ENCODE results near the gene ACER1.

The ACER1 gene

DNA sequence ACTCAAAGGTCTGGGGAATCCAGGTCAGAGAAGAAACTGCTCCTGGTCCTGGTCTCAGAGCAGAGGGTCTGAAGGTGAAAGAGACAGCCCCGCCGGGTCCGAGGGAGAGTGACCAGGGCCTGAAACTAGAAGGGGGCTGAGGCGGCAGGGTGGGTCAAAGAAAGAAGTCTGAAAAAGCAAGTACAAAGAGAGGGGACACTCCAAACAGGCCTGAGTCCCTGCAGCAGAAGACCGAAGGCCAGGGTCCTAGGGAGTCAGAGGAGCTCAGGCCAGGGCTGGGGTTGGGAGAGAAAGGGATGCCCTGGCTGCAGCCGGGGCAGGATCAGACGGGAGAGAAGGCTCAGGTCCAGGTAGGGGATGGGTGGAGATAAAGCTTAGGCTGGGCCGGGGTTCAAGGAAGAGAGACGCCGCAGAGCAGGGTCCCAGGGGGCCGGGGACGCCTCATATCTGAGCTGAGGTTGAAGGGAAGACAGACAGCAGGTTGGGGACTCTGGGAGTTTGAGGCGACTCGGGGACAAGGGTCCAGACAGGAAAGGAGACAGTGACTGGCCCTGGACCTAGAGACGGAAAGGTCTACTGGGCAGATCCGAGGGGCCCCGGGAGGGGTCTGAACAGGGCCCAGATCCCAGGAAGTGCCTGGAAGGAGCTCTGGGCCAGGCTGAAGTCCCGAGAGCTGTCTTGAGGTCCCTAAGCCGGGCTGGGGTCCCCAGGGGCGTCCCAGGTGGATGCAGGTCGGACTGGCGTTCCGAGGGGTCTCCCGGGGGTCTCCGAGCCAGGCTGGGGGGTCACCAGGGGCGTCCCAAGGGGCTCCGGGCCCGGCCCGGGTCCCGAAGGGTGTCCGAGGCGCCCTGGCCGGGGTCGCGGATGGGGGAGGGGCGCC lies 54.4 kb downstream of the ACER1 start:
- no peak for DNase-seq (ENCODE audit: low read depth)
- TF ChIP-seq, protein P1, sequence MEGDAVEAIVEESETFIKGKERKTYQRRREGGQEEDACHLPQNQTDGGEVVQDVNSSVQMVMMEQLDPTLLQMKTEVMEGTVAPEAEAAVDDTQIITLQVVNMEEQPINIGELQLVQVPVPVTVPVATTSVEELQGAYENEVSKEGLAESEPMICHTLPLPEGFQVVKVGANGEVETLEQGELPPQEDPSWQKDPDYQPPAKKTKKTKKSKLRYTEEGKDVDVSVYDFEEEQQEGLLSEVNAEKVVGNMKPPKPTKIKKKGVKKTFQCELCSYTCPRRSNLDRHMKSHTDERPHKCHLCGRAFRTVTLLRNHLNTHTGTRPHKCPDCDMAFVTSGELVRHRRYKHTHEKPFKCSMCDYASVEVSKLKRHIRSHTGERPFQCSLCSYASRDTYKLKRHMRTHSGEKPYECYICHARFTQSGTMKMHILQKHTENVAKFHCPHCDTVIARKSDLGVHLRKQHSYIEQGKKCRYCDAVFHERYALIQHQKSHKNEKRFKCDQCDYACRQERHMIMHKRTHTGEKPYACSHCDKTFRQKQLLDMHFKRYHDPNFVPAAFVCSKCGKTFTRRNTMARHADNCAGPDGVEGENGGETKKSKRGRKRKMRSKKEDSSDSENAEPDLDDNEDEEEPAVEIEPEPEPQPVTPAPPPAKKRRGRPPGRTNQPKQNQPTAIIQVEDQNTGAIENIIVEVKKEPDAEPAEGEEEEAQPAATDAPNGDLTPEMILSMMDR (IDR thresholded peaks at IDR 0.05; ENCODE audit: insufficient read depth, low read depth, low read length, missing control alignments): no peak
- H3K4me3 ChIP-seq (ENCODE audit: low read length): peak overlapping the region; percentile 81

DNA sequence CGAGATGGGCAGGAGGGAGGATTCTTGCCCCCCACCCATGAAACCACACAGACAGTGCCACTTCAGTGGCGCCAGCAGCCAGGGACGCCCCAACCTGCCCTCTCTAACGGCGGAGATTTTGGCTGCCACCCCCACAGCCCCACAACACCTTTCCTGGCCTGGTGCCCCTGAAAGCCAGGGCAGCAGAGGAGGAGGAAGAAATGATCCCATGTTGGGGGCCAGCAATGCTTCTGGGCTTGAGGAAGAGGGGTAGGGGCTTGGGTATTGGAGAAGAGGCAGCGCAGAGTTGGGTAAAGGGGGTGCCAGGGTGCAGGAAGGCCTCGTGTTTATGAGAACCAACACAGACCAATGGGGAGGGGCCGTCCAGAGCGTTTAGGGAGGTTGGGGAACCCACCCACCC lies 55.4 kb downstream of the ACER1 start:
- H3K4me3 ChIP-seq (ENCODE audit: low read length): peak overlapping the region; percentile 15
- no peak for DNase-seq (ENCODE audit: low read depth)
- TF ChIP-seq, protein P1 (IDR thresholded peaks at IDR 0.05; ENCODE audit: insufficient read depth, low read depth, low read length, missing control alignments): no peak

DNA sequence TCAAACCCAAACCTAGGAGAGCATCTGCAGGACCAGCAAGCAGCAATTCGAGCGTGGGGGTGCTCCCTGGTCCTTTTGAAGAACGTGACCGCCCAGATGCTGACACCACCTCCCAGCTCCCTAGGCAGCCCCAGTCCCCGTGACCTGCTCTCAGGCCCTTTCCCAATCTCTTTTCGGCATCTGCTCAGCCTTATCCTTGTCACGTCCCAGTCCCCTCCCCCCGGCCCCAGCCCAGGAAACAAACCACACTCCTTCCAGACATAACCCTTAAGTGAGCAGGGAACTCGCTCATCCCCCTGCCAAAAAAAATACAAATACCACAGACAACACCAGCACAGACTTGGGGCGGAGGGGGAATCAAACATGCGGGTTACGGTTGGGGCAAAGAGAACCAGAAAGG lies 57.0 kb downstream of the ACER1 start:
- no peak for DNase-seq (ENCODE audit: low read depth)

DNA sequence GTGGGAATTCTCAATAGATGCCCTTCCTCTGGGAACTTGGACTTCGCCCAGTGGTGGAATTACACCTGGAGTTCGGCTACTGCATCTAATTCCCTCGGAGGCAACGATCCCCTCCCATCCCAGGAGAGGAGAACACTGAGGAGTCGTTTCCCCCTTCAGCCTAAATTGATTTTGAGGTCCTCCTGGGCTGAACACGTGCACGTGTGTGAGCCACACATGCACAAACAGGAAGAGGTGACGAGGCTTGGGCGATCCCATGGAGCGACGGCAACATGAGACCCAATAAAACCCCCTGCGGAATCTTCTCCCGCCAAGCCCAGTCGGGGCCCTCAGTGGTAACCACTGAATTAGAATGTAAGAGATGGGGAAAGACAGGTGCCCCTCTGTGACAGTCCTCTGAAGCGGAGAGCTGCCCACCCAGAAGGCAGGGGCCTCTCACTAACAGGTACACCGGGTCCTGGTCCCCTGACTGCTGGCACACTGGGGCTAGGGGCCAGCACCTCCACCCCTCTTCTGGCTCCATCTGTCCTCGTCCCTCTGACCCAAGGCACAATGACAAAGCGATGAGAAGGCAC lies 58.2 kb downstream of the ACER1 start:
- TF ChIP-seq, protein P1 (IDR thresholded peaks at IDR 0.05; ENCODE audit: insufficient read depth, low read depth, low read length, missing control alignments): no peak
- no peak overlapping the region for H3K4me3 ChIP-seq (ENCODE audit: low read length)
- DNase-seq (ENCODE audit: low read depth): no peak

More for the DNA sequence above, 57.0 kb downstream of the ACER1 start:
- no peak overlapping the region for H3K4me3 ChIP-seq (ENCODE audit: low read length)
- TF ChIP-seq, protein P1 (IDR thresholded peaks at IDR 0.05; ENCODE audit: insufficient read depth, low read depth, low read length, missing control alignments): no peak

DNA sequence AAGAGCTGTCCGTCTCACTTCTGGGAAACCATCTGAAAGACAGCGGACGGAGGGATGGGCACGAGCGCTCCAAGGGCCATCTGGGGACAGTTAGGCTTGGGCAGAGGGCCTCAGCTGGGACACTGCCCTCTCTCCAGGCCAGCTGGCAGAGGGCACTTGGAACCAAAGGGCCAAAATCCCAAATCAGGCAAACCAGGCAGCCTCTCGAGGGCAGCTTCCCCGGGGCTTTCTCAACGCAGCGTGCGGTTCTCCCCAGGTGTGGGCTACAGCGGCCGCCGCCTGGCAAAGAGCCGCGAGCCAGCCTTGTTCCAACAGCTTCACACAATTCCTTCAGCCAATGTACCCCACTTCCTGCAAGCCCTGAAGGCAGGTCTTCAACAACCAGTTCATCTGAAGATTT lies 58.7 kb downstream of the ACER1 start:
- no peak overlapping the region for H3K4me3 ChIP-seq (ENCODE audit: low read length)
- no peak for DNase-seq (ENCODE audit: low read depth)
- TF ChIP-seq, protein P1 (IDR thresholded peaks at IDR 0.05; ENCODE audit: insufficient read depth, low read depth, low read length, missing control alignments): no peak

DNA sequence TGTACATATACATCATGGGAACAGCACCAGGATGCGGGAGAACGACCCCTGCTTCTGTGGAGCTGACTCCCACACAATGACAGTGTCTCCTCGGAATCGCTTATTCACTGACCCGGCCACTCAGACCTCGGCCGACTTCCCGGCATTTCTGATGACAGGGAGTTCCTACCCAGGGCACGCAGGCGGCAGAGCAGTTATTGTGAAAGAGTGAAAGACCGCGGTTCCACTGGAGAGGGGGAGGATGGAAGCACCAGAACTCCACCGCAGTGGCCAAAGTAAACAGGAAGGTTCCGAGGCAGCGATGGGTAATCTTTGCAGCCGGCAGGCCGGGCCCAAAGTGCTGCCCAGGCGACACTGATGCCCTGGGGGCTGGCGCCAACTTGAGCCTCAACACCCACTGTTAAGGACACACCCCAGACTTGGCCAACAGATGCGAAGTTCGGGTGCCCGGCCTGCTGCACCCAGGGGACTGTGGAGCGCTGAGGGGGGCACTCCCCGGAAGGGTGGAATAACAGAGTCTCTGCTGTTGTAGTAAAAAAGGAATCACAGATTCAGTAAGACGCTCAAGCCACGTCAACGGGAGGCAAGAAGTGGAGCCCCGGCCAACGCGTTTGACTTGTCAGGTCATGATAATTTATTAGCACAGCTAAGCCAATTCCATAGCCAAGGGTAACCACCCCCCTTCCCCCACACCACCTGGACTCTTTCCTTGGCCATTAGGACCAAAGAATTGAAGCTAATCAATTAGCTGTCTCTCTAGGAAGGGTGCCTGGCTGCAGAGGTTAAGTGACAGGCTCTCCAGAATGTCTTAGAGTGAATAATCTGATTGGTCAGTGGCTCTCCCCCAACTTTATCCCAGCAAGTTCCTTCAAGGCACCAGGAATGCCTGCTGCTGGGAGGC lies 59.5 kb downstream of the ACER1 start:
- TF ChIP-seq, protein P1 (IDR thresholded peaks at IDR 0.05; ENCODE audit: insufficient read depth, low read depth, low read length, missing control alignments): no peak
- DNase-seq (ENCODE audit: low read depth): peak; percentile 78
- H3K4me3 ChIP-seq (ENCODE audit: low read length): peak overlapping the region; percentile 4
